Measurements from ENCODE around the gene TTC14.

GRCh38 chr3:180656406-180656805, 54.4 kb downstream of the TTC14 start:
- no peak for TF ChIP-seq POLR2A (IDR thresholded peaks at IDR 0.05)
- no peak for TF ChIP-seq CTCF (IDR thresholded peaks at IDR 0.05)
- no peak for TF ChIP-seq POLR2AphosphoS5 (IDR thresholded peaks at IDR 0.05; ENCODE audit: insufficient read depth in 1 of 2, low read depth in 1 of 2)

Data from vagina (tissue), 2 donors.